Thoracic aorta (tissue), 2 donors: Measurements from ENCODE around the gene NFKBIE. TPM values are rescaled to one million over a fixed set of nuclear protein-coding genes. Genes with fewer than 3 reads are reported as not detected.
A peak's percentile ranks its signal among the peaks of the same experiment; 100 is the strongest.

Experiments
- ATAC-seq: fragments of 150-250 bp; one replicate; pipeline ENCODE4 v1.8.0; 2017; ENCODE audit warnings: low read depth; ENCODE audit not compliant: insufficient number of reproducible peaks, low FRiP score
- DNase-seq: peaks from one replicate; pipeline ENCODE4 v3.0.0-alpha.2; 2020; ENCODE audit warnings: low spot score
- H3K27ac ChIP-seq, 2 donors: fragments of 200-600 bp; sonication (generic); 1 replicate in 1 of 2; 2 replicates in 1 of 2; pipeline ENCODE4 v1.5.1; 2016; ENCODE audit warnings: mild to moderate bottlenecking in 2 of 2, moderate library complexity in 2 of 2
- H3K27me3 ChIP-seq: fragments of 200-600 bp; sonication (generic); replicated peaks from 2 replicates; pipeline ENCODE4 v1.6.0; 2016; ENCODE audit warnings: mild to moderate bottlenecking; ENCODE audit not compliant: insufficient read depth
- H3K36me3 ChIP-seq: fragments of 200-600 bp; sonication (generic); one replicate; pipeline ENCODE4 v1.5.1; 2016
- H3K4me1 ChIP-seq, 2 donors: fragments of 200-600 bp; sonication (generic); 1 replicate in 1 of 2; 2 replicates in 1 of 2; pipeline versions ENCODE4 v1.5.1 to v1.6.0; 2016; ENCODE audit warnings: low read depth in 2 of 2, mild to moderate bottlenecking in 1 of 2; ENCODE audit not compliant: control insufficient read depth in 1 of 2
- H3K4me3 ChIP-seq: fragments of 200-600 bp; sonication (generic); 2 replicates; pipeline ENCODE4 v1.5.1; 2016; ENCODE audit warnings: mild to moderate bottlenecking
- H3K9me3 ChIP-seq: fragments of 200-600 bp; sonication (generic); 2 replicates; pipeline ENCODE4 v1.5.1; 2016
- total RNA-seq, 2 donors: library from RNA; depleted of rRNA; stranded (reverse); fragments of >200 nt; gene quantifications; one replicate each; pipeline versions ENCODE4 v1.1.0 to v1.2.3, GENCODE V29; 2016
- TF ChIP-seq, protein P1 (sequence below): fragments of 200-600 bp; sonication (generic); IDR thresholded peaks from one replicate; pipeline ENCODE4 v1.5.1; 2019; ENCODE audit warnings: antibody characterized with exemption

The NFKBIE gene
- total RNA-seq, 2 donors from 2014 or later = 5.5 to 10.6 TPM

- DNase-seq (no peak), ATAC-seq (no peak)
- no peak overlapping the region for H3K4me3 ChIP-seq
- H3K9me3 ChIP-seq = no peaks in the 10 kb centered on the region
- H3K4me1 ChIP-seq = peaks cover 0 to 11% of the 10 kb centered on the region in 2 donors
- TF ChIP-seq, protein P1, sequence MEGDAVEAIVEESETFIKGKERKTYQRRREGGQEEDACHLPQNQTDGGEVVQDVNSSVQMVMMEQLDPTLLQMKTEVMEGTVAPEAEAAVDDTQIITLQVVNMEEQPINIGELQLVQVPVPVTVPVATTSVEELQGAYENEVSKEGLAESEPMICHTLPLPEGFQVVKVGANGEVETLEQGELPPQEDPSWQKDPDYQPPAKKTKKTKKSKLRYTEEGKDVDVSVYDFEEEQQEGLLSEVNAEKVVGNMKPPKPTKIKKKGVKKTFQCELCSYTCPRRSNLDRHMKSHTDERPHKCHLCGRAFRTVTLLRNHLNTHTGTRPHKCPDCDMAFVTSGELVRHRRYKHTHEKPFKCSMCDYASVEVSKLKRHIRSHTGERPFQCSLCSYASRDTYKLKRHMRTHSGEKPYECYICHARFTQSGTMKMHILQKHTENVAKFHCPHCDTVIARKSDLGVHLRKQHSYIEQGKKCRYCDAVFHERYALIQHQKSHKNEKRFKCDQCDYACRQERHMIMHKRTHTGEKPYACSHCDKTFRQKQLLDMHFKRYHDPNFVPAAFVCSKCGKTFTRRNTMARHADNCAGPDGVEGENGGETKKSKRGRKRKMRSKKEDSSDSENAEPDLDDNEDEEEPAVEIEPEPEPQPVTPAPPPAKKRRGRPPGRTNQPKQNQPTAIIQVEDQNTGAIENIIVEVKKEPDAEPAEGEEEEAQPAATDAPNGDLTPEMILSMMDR = no peak
- no peaks in the 10 kb centered on the region for H3K36me3 ChIP-seq
- H3K27me3 ChIP-seq = no peaks in the 10 kb centered on the region
- H3K27ac ChIP-seq = no peak overlapping the region
Measured at GRCh38 chr6:44278315-44278714, 13.0 kb upstream of the NFKBIE start.

DNA sequence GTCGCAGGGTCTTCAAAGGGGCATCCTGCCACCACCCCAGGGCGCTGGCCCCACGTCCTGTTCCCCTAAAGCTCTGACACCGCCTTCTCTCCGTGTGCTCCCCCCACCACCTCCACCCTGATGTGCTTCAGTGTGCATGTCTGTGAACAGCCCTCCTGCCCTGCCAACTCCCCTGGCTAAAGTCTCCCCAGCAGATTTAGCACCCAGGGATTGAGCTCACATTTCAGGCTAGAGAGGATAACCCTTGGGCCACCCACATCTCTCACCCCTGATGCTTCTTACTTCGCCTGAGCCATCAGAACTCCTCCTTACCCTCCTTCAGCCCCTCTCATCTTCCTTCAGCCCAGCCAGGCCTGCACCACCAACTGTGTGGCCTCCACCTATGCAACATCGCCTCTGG is 12.4 kb upstream of the NFKBIE start:
- ATAC-seq (no peak), DNase-seq (no peak)
- Histone ChIP-seq H3K27me3 (no peaks in the 10 kb centered on the region), H3K4me3 (no peak overlapping the region), H3K9me3 (no peaks in the 10 kb centered on the region), H3K36me3 (no peaks in the 10 kb centered on the region), H3K4me1 (peaks cover 0 to 11% of the 10 kb centered on the region in 2 donors), H3K27ac (no peak overlapping the region)
- TF ChIP-seq, protein P1 = no peak

GRCh38 chr6:44276667-44277640 is 11.6 kb upstream of the NFKBIE start:
- H3K4me1 ChIP-seq = peaks cover 0 to 14% of the 10 kb centered on the region in 2 donors
- no peak overlapping the region for H3K4me3 ChIP-seq
- H3K27ac ChIP-seq = no peak overlapping the region
- no peaks in the 10 kb centered on the region for H3K9me3 ChIP-seq
- no peaks in the 10 kb centered on the region for H3K36me3 ChIP-seq
- no peaks in the 10 kb centered on the region for H3K27me3 ChIP-seq
- TF ChIP-seq, protein P1 = no peak
- DNase-seq (no peak), ATAC-seq (no peak)

DNA sequence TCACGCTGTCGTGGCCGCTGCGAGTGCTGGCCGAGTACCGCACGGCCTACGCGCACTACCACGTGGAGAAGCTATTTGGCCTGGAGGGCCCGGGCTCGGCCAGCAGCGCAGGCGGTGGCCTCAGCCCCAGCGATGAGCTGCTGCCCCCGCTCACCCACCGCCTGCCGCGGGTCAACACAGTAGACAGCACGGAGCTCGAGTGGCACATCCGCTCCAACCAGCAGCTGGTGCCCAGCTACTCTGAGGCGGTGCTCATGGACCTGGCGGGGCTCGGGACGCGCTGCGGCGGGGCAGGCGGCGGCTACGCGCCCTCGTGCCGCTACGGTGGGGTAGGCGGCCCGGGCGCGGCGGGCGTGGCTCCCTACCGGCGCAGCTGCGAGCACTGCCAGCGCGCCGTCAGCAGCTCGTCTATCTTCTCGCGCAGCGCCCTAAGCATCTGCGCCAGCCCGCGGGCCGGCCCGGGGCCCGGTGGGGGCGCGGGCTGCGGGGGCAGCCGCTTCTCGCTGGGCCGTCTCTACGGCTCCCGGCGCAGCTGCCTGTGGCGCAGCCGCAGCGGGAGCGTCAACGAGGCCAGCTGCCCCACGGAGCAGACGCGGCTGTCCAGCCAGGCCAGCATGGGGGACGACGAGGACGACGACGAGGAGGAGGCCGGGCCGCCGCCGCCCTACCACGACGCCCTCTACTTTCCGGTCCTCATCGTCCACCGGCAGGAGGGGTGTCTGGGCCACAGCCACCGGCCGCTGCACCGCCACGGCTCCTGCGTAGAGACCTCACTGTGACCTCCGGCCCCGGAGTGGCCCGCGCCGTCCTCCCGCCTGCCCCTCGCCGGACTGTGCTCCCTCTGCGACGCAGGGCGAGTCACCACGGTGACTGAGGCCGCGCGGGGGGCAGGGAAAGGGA is 10.6 kb upstream of the NFKBIE start:
- Histone ChIP-seq H3K27me3 (no peaks in the 10 kb centered on the region), H3K27ac (no peak overlapping the region), H3K4me1 (peaks cover 0 to 15% of the 10 kb centered on the region in 2 donors), H3K4me3 (peak overlapping the region; percentile 64), H3K9me3 (no peaks in the 10 kb centered on the region), H3K36me3 (no peaks in the 10 kb centered on the region)
- DNase-seq (no peak), ATAC-seq (no peak)
- TF ChIP-seq, protein P1 = no peak
